ENCODE results near the gene NXN.
"Not testable (repeated sequence)": the region's sequence is repeated elsewhere in the genome, so short reads cannot be mapped to it uniquely, and the experiment has no call there.

The NXN gene

DNA sequence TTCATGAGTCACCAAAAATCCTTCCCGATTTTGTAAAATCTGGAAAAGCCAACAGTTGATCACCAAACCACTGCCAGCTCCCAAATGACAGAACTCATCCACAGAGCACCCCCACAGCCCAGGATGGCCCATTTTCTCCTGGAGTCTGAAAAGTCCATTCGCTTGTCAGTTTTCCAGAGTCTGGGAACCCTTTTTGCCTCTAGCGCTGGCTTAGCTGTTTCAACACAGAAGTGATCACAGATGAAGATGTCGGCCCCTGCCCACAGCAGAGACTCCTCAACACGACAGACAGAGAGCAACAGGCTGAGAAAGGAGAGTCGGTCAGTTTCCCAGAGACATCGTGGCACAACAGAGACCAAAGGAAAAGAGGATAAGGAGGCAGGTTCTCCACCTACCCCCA, 66.4 kb downstream of the NXN start:
- ChIA-PET CTCF (no interaction called here), POLR2A (interaction anchor here (0.6 kb wide), 1 partner anchor 30 kb away, joined by 3 read pairs; no protein-coding TSS in a partner anchor)
- Histone ChIP-seq H3K4me1 (ENCODE audit: control extremely low read depth in 1 of 4, control insufficient read depth in 4 of 4, insufficient read depth in 4 of 4, low read length in 3 of 4) (no peaks in the 10 kb centered on the region), H3K27ac (ENCODE audit: insufficient read depth in 1 of 2, low read depth in 1 of 2, low read length in 2 of 2, poor library complexity in 1 of 2, severe bottlenecking in 2 of 2) (no peak overlapping the region), H3K27me3 (replicated peaks in 2 of 5; ENCODE audit: control insufficient read depth in 4 of 5, insufficient read depth in 5 of 5, low read length in 4 of 5) (peaks cover 0 to 61% (median 12%) of the 10 kb centered on the region in 5 experiments), H3K9me3 (ENCODE audit: control extremely low read depth in 1 of 5, control insufficient read depth in 4 of 5, insufficient read depth in 2 of 5, low read depth in 1 of 5, low read length in 4 of 5) (peaks cover 0 to 4% (median 0%) of the 10 kb centered on the region in 5 experiments), H3K36me3 (ENCODE audit: control insufficient read depth in 4 of 4, insufficient read depth in 4 of 4, low read length in 3 of 4) (no peaks in the 10 kb centered on the region), H3K4me3 (ENCODE audit: control insufficient read depth in 1 of 7, extremely low read depth in 1 of 7, insufficient read depth in 4 of 7, low read depth in 2 of 7, low read length in 6 of 7) (no peak overlapping the region)
- no peak for DNase-seq
- 96% methylated on average over 7 of the region's 7 CpGs for WGBS (ENCODE audit: insufficient coverage)

DNA sequence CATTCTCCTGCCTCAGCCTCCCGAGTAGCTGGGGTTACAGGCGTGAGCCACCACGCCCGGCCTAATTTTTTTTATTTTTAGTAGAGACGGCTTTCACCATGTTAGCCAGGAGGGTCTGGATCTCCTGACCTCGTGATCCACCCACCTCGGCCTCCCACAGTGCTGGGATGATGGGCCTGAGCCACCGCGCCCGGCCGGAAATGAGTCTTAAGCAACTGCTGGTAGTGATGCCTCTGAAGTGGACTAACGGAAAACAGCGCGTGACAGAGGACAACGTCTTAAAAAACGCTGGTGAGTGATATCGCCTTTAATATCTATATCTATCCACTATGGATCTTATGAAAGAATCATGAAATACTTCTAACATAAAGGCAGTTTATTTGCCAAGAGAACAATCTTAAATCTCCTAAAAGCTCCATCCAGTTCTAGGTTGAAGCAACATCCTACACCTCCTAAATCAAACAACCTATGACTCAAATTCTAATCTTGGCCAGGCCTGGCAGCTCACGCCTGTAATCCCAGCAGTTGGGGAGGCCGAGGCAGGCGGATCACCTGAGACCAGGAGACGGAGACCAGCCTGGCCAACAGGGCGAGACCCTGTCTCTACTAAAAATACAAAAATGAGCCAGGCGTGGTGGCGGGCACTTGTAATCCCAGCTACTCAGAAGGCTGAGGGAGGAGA, 69.8 kb downstream of the NXN start:
- ChIA-PET POLR2A (interaction anchor here (0.6 kb wide), 1 partner anchor 440 kb away, joined by 3 read pairs; no protein-coding TSS in a partner anchor), CTCF (interaction anchor here (0.7 to 1.7 kb wide), 3 partner anchors 9 to 667 kb away, joined by 3 to 4 read pairs (median 3); no protein-coding TSS in a partner anchor)
- Histone ChIP-seq H3K27ac (ENCODE audit: insufficient read depth in 1 of 2, low read depth in 1 of 2, low read length in 2 of 2, poor library complexity in 1 of 2, severe bottlenecking in 2 of 2) (no peak overlapping the region), H3K9me3 (ENCODE audit: control extremely low read depth in 1 of 5, control insufficient read depth in 4 of 5, insufficient read depth in 2 of 5, low read depth in 1 of 5, low read length in 4 of 5) (no peaks in the 10 kb centered on the region), H3K36me3 (ENCODE audit: control insufficient read depth in 4 of 4, insufficient read depth in 4 of 4, low read length in 3 of 4) (no peaks in the 10 kb centered on the region), H3K27me3 (replicated peaks in 2 of 5; ENCODE audit: control insufficient read depth in 4 of 5, insufficient read depth in 5 of 5, low read length in 4 of 5) (peaks cover 0 to 84% (median 22%) of the 10 kb centered on the region in 5 experiments), H3K4me3 (ENCODE audit: control insufficient read depth in 1 of 7, extremely low read depth in 1 of 7, insufficient read depth in 4 of 7, low read depth in 2 of 7, low read length in 6 of 7) (no peak overlapping the region), H3K4me1 (ENCODE audit: control extremely low read depth in 1 of 4, control insufficient read depth in 4 of 4, insufficient read depth in 4 of 4, low read length in 3 of 4) (peaks cover 0 to 5% (median 4%) of the 10 kb centered on the region in 4 experiments)
- WGBS (ENCODE audit: insufficient coverage) = 91% methylated on average over 17 of the region's 24 CpGs
- DNase-seq = no peak

DNA sequence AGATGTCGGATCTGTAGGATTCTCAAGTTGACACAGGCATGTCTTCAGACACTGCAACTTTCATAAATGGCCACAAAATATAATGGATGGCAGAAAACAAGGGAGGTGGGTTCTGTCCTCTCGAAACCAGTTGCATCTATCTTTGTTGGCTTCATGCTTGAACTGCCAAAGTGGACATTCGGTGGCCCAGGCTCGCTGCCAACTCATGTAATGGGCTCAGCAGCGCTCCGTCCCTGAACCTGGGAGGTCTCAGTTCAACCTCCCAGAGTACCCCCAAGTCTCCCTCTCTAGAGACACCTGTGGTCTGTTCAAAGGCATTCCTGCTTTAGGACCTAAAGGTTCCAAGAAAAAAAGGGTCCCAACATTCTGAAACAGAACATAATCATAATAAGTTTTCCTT, 71.9 kb downstream of the NXN start:
- no peak overlapping the region for H3K4me3 ChIP-seq (ENCODE audit: control insufficient read depth in 1 of 7, extremely low read depth in 1 of 7, insufficient read depth in 4 of 7, low read depth in 2 of 7, low read length in 6 of 7)
- no peak overlapping the region for H3K27ac ChIP-seq (ENCODE audit: insufficient read depth in 1 of 2, low read depth in 1 of 2, low read length in 2 of 2, poor library complexity in 1 of 2, severe bottlenecking in 2 of 2)
- H3K4me1 ChIP-seq (ENCODE audit: control extremely low read depth in 1 of 4, control insufficient read depth in 4 of 4, insufficient read depth in 4 of 4, low read length in 3 of 4) = peaks cover 0 to 5% (median 4%) of the 10 kb centered on the region in 4 experiments
- peaks cover 0 to 89% (median 25%) of the 10 kb centered on the region in 5 experiments for H3K27me3 ChIP-seq (replicated peaks in 2 of 5; ENCODE audit: control insufficient read depth in 4 of 5, insufficient read depth in 5 of 5, low read length in 4 of 5)
- H3K36me3 ChIP-seq (ENCODE audit: control insufficient read depth in 4 of 4, insufficient read depth in 4 of 4, low read length in 3 of 4) = no peaks in the 10 kb centered on the region
- POLR2A ChIA-PET = no interaction called here
- CTCF ChIA-PET = no interaction called here
- 78% methylated on average over 5 of the region's 6 CpGs for WGBS (ENCODE audit: insufficient coverage)
- no peak for DNase-seq
- no peaks in the 10 kb centered on the region for H3K9me3 ChIP-seq (ENCODE audit: control extremely low read depth in 1 of 5, control insufficient read depth in 4 of 5, insufficient read depth in 2 of 5, low read depth in 1 of 5, low read length in 4 of 5)

- H3K4me1 ChIP-seq (ENCODE audit: control extremely low read depth in 1 of 4, control insufficient read depth in 4 of 4, insufficient read depth in 4 of 4, low read length in 3 of 4); H3K27ac ChIP-seq (ENCODE audit: insufficient read depth in 1 of 2, low read depth in 1 of 2, low read length in 2 of 2, poor library complexity in 1 of 2, severe bottlenecking in 2 of 2); DNase-seq; H3K4me3 ChIP-seq (ENCODE audit: control insufficient read depth in 1 of 7, extremely low read depth in 1 of 7, insufficient read depth in 4 of 7, low read depth in 2 of 7, low read length in 6 of 7); H3K9me3 ChIP-seq (ENCODE audit: control extremely low read depth in 1 of 5, control insufficient read depth in 4 of 5, insufficient read depth in 2 of 5, low read depth in 1 of 5, low read length in 4 of 5); POLR2A ChIA-PET; H3K36me3 ChIP-seq (ENCODE audit: control insufficient read depth in 4 of 4, insufficient read depth in 4 of 4, low read length in 3 of 4); CTCF ChIA-PET: not testable (repeated sequence)
- 86% methylated on average over 1 of the region's 6 CpGs for WGBS (ENCODE audit: insufficient coverage)
- H3K27me3 ChIP-seq (replicated peaks in 2 of 5; ENCODE audit: control insufficient read depth in 4 of 5, insufficient read depth in 5 of 5, low read length in 4 of 5) = peaks cover 0 to 95% (median 27%) of the 10 kb centered on the region in 5 experiments
Observed at GRCh38 chr17:905708-906107, 73.9 kb downstream of the NXN start.

DNA sequence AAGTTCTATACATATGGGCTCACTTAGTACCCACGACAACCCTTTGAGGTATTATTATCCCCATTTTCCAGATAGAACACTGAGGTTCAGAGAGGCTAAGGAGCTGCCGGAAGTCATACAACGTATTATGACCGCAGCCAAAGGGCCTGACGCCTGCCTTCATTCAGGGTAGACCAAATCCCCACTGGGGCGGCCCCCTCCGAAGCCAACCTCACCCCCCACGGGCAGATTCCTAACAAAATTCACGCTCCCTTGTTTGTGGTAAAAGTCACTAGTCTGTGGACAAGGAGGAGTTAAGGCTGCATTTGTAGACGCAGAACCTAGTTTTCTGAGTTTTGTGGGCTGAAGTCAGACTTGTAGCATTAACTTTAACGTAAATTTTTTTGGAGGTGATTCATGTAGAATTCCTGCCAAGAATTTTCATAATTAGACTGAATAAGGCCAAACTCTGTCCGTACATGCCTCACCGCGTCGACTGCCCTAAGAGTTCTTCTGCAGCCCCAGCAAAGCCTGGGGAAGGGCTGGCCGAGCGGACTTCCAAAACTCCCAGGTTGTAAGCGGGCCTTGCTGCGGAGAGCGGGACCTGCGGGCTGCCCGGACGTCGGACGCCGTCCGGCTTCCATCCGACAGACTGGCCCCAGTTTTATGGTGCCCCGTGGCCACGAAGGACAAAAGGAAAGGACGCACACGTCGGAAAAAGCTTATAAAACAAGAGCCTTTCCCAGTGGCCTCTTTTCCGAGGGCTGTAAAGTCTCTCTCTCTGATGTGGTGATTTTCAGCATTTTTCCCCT, 75.7 kb downstream of the NXN start:
- WGBS (ENCODE audit: insufficient coverage) = 62% methylated on average over 31 of the region's 34 CpGs
- CTCF ChIA-PET = no interaction called here
- POLR2A ChIA-PET = no interaction called here
- H3K27ac ChIP-seq (ENCODE audit: insufficient read depth in 1 of 2, low read depth in 1 of 2, low read length in 2 of 2, poor library complexity in 1 of 2, severe bottlenecking in 2 of 2) = no peak overlapping the region
- peaks cover 0 to 5% (median 4%) of the 10 kb centered on the region in 4 experiments for H3K4me1 ChIP-seq (ENCODE audit: control extremely low read depth in 1 of 4, control insufficient read depth in 4 of 4, insufficient read depth in 4 of 4, low read length in 3 of 4)
- peaks cover 0 to 94% (median 27%) of the 10 kb centered on the region in 5 experiments for H3K27me3 ChIP-seq (replicated peaks in 2 of 5; ENCODE audit: control insufficient read depth in 4 of 5, insufficient read depth in 5 of 5, low read length in 4 of 5)
- no peak overlapping the region for H3K4me3 ChIP-seq (ENCODE audit: control insufficient read depth in 1 of 7, extremely low read depth in 1 of 7, insufficient read depth in 4 of 7, low read depth in 2 of 7, low read length in 6 of 7)
- H3K36me3 ChIP-seq (ENCODE audit: control insufficient read depth in 4 of 4, insufficient read depth in 4 of 4, low read length in 3 of 4) = no peaks in the 10 kb centered on the region
- DNase-seq = no peak
- H3K9me3 ChIP-seq (ENCODE audit: control extremely low read depth in 1 of 5, control insufficient read depth in 4 of 5, insufficient read depth in 2 of 5, low read depth in 1 of 5, low read length in 4 of 5) = no peaks in the 10 kb centered on the region

GRCh38 chr17:902463-902862, 77.1 kb downstream of the NXN start:
- ChIA-PET CTCF (interaction anchor here (1.2 kb wide), 1 partner anchor 94 kb away, joined by 3 read pairs; the partner anchor contains the start of gene TIMM22), POLR2A (interaction anchor here (0.6 kb wide), 1 partner anchor 23 kb away, joined by 4 read pairs; no protein-coding TSS in a partner anchor)
- H3K9me3 ChIP-seq (ENCODE audit: control extremely low read depth in 1 of 5, control insufficient read depth in 4 of 5, insufficient read depth in 2 of 5, low read depth in 1 of 5, low read length in 4 of 5) = no peaks in the 10 kb centered on the region
- no peaks in the 10 kb centered on the region for H3K36me3 ChIP-seq (ENCODE audit: control insufficient read depth in 4 of 4, insufficient read depth in 4 of 4, low read length in 3 of 4)
- H3K4me3 ChIP-seq (ENCODE audit: control insufficient read depth in 1 of 7, extremely low read depth in 1 of 7, insufficient read depth in 4 of 7, low read depth in 2 of 7, low read length in 6 of 7) = no peak overlapping the region
- no peak overlapping the region for H3K27ac ChIP-seq (ENCODE audit: insufficient read depth in 1 of 2, low read depth in 1 of 2, low read length in 2 of 2, poor library complexity in 1 of 2, severe bottlenecking in 2 of 2)
- H3K4me1 ChIP-seq (ENCODE audit: control extremely low read depth in 1 of 4, control insufficient read depth in 4 of 4, insufficient read depth in 4 of 4, low read length in 3 of 4) = peaks cover 0 to 5% (median 4%) of the 10 kb centered on the region in 4 experiments
- peaks cover 0 to 88% (median 23%) of the 10 kb centered on the region in 5 experiments for H3K27me3 ChIP-seq (replicated peaks in 2 of 5; ENCODE audit: control insufficient read depth in 4 of 5, insufficient read depth in 5 of 5, low read length in 4 of 5)
- no peak for DNase-seq
- 92% methylated on average over 8 of the region's 8 CpGs for WGBS (ENCODE audit: insufficient coverage)

DNA sequence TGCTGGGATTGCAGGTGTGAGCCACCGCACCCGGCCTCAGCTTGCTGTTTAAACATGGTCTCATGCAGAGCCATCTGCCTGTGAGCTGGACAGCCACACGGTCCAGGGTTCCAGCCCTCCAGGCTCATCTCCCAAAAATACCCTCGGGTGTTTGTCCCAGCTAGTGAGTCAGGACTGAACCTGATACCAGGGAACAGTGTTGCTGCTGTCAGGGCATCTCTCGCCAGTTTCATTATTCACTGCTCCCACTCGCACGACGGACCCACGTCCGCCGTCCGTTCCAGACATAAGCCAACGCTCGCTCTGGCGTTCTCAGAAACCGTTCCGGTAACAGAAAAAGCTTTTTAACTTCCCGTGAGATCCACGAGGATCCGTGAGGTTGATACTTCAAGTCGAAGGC, 77.6 kb downstream of the NXN start:
- Histone ChIP-seq H3K27ac (ENCODE audit: insufficient read depth in 1 of 2, low read depth in 1 of 2, low read length in 2 of 2, poor library complexity in 1 of 2, severe bottlenecking in 2 of 2) (no peak overlapping the region), H3K36me3 (ENCODE audit: control insufficient read depth in 4 of 4, insufficient read depth in 4 of 4, low read length in 3 of 4) (no peaks in the 10 kb centered on the region), H3K9me3 (ENCODE audit: control extremely low read depth in 1 of 5, control insufficient read depth in 4 of 5, insufficient read depth in 2 of 5, low read depth in 1 of 5, low read length in 4 of 5) (no peaks in the 10 kb centered on the region), H3K27me3 (replicated peaks in 2 of 5; ENCODE audit: control insufficient read depth in 4 of 5, insufficient read depth in 5 of 5, low read length in 4 of 5) (peaks cover 0 to 88% (median 25%) of the 10 kb centered on the region in 5 experiments), H3K4me1 (ENCODE audit: control extremely low read depth in 1 of 4, control insufficient read depth in 4 of 4, insufficient read depth in 4 of 4, low read length in 3 of 4) (peaks cover 0 to 5% (median 4%) of the 10 kb centered on the region in 4 experiments), H3K4me3 (ENCODE audit: control insufficient read depth in 1 of 7, extremely low read depth in 1 of 7, insufficient read depth in 4 of 7, low read depth in 2 of 7, low read length in 6 of 7) (no peak overlapping the region)
- 90% methylated on average over 21 of the region's 21 CpGs for WGBS (ENCODE audit: insufficient coverage)
- POLR2A ChIA-PET = no interaction called here
- CTCF ChIA-PET = interaction anchor here (1.1 to 1.2 kb wide), 2 partner anchors 9 to 95 kb away, joined by 3 read pairs; partner anchors contain the start of gene TIMM22
- DNase-seq = no peak

All from common myeloid progenitor, CD34-positive (primary cell).